HuH-7 (cell line): ENCODE data around the gene THEM5.

Source experiments
- DNase-seq: peaks from one replicate; pipeline ENCODE4 v3.0.0; 2011; ENCODE audit warnings: low spot score

The THEM5 gene

GRCh38 chr1:151839457-151840403, 13.8 kb downstream of the THEM5 start, which contains the start of gene C2CD4D:
TSS of gene C2CD4D (minus strand) at chr1:151839820. CDS start at chr1:151838989, 831 bp downstream.
- DNase-seq, result no peak

DNA sequence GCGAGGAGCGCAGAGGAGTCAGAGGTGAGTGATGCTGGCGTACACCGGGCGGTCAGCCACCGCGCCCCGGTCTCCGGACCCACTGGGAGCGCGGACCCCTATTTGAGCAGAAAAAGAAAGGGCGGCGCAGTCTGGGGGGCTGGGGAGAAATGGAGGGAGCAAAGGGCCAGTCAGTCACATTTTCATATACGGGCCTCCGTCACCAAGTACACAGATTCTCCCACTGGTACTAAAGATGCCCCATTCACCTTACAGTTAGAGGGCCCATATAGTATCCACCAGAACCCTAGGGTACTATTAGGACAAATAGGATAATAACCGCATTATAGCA, 14.5 kb downstream of the THEM5 start:
- DNase-seq, result no peak

DNA sequence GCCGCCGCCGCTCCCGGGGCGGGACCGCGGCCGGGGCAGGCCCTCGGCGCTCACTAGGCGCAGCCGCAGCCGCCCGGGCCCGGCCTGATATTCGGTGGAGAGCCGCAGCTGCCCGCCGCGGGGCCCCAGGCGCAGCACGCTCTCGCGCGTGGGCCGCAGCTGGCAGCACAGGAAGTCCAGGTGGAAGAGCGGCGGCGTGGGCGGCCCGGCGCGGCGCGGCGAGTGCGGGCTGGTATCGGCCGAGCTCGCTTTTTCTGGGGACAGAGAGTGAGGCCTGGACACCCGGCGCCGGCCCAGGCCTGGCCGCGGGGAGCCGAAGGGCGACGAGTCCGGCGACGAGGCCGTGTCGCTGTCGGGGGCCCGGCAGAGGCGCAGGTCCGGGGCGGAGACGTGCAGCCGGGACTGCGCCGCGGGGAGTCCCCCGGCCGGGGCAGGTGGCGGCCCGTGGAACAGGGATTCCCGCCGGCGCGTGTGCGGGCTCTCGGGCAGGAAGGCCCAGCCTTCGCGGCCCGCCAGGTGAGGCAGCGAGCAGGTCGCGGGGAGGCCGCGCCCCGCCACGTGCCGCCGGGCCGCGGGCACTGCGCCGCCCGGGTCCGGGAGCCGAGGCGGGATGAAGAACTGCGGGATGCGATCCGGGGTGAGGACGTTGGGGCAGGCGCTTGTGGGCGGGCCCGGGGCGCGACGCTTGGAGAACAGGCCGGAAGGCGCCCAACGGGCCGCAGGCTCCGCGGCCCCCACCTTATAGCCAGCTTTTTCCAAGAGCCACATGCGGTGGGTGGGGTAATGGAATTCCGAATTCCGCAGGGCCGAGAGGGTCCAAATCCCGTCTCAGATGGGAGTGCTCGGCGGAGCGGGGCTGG, 15.1 kb downstream of the THEM5 start:
- DNase-seq, result no peak

- no peak for DNase-seq
Measured at GRCh38 chr1:151837884-151838221, 15.7 kb downstream of the THEM5 start.

GRCh38 chr1:151837197-151837596, 16.3 kb downstream of the THEM5 start:
- DNase-seq, result no peak

- DNase-seq, result no peak
Measured at GRCh38 chr1:151835596-151835995, 17.9 kb downstream of the THEM5 start.

DNA sequence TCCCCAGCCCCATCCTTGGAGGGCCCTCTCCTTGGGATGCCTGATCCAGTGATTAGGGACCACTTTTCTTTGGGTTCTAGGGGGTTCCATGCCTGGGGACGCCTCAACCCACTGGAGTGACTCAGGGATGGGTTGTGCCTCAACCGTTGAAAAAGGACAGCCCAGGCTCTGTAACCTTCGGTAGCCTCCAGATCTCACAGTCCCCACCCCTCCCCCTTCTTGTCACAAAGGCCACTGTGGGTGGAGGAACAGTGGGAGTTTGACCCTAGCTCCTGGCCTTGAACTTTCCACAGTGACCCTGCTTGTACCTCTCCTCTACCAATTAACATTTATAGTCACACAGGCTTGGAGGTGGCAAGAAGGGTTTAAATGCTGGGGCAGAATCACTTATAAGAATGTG, 19.3 kb downstream of the THEM5 start:
- DNase-seq, result no peak

- no peak for DNase-seq
Measured at GRCh38 chr1:151833172-151833900, 20.2 kb downstream of the THEM5 start.

DNA sequence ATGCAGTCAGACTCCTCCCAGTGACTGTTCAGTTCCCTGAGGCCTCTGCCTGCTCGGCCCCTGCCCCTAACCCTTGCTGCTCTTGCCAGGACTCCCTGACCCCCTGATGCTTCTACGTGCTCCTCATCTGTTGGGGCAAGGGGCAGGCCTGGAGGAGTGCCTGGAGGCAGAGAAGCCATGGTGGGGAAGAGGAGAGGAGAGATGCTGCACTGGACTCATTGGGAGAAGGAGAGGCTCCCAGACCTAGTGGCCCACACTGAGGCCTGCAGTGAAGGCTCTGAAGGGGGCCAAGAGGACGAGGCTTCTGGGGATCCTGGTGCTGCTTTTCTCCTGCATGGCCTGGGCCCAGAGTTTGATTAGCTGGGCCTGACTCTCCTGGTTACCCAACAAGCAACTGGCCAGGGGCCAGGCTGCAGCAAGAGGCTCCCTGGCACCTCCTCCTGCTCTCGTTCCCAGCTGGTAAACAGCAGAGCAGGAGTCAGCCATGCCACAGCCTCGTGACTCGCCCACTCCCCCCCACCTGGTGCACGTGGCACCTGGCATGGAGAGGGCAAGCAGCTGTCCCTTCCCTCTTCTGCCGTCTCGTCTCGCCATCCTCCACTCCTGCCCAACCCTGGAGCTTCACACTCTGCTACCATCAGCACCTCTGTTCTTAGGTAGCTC, 21.1 kb downstream of the THEM5 start:
- no peak for DNase-seq

- DNase-seq, result no peak
Measured at GRCh38 chr1:151831605-151832004, 21.9 kb downstream of the THEM5 start, which contains the start of gene RORC. TSS of gene RORC (minus strand) at chr1:151831802. CDS start at chr1:151831764, 38 bp downstream.

DNA sequence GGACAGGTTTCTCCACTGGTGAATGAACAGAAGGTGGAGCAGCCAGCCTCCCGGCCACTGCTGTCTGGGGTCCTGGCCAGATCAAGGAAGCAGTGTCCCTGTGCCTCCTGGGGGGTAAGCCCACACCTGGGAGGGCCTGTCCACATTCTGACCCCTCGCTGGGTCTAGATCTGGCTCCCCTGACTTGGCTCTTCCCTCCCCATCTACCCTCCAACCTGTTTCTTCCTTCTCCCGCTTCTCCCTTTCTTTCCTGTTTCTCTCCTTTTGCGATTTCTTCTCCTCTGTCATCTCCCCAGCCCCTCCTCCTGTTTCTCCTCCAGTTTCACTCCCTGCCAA, 22.3 kb downstream of the THEM5 start:
- no peak for DNase-seq

GRCh38 chr1:151830055-151830454, 23.5 kb downstream of the THEM5 start:
- DNase-seq, result no peak

DNA sequence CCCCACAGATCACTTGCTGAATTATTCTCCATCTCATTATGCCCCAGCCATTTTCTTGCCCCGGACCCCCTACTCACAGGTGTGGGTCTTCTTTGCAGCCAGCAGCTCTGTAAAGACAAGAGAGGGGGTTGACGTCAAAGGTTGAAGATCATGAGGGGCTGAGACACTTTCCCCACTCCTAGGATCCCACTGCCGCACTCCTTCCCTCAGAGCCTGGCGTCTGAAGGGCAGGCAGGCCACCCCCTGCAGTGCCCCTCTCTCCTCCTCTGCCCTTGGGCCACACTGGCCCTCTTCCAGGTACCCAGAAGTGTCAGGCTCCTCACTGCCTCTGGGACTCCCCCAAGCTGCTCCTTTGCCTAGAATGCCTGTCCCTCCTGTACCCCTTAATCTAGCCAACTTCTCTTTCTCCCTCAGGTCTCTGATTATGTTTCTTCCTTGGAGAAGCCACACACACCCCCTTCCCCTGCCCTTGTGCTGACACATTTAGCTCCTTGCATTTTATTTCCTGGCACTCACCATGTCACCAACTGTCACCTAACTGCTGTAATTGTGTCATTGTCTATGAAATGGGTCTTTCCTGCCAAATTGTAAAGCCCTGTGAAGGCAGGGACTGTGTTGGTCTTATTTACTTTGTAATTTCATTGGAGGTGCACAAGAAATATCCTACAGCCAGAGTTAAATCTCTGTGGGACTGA, 24.0 kb downstream of the THEM5 start:
- no peak for DNase-seq

DNA sequence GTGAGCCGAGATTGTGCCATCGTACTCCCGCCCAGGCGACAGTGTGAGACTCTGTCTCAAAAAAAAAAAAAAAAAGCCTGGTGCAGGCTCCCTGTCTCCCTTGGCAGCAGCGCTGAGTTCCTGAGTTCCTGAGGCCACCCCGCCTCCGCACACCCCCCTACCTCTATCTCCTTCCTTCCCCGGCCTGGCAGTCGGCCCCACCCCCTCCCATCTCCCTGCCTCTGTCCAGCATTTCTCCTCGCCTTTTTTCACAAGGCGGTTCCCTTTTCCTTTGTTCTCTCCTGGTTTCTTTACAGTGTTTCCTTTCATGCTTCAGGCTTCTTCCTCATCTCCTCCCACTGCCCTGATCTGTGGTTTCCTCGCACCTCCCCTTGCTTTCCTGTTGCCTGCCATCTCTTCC, 24.6 kb downstream of the THEM5 start:
- DNase-seq, result no peak

GRCh38 chr1:151827853-151828252, 25.7 kb downstream of the THEM5 start:
- no peak for DNase-seq

DNA sequence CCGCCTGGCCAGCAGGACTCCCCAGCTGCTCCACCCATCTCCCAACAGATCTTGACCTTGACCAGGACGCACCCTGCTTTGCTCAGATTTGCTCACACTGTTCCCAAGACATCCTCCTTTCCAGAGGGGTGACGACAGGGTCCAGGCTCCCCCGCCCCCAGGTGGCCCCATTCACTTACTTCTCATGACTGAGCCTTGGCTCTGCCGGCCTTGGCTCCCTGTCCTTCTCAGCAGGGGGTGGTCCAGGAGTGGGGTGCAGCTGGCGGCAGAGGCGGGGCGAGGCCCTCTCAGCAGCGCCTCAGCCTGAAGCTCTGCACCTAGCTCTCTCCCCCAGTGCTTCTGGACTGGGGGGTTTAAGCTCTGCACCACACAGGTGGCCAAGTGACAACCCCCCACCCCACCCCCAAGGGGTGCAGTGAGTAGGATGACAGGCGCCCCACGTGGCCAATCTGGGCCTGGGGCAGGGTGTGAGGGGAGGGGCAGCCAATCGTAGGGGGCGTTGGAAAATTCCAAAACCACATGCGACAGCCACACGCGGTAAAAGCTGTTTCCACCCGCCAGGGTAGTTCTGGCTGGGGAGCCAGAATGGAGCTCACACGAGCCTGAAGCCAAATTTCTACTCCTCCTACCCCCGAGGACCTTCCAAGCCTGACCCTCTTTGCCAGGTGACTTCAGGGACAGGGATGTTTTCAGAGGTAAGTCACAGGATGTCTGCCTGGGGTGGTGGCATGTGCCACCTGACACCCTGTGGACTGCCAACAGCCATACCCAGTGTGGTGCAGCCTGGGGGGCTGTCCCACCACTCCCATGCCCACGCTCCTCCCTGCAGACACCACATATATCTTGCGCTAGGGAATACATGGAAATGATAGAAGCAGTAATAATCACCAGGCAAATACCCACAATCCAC, 27.5 kb downstream of the THEM5 start:
- DNase-seq, result no peak

DNA sequence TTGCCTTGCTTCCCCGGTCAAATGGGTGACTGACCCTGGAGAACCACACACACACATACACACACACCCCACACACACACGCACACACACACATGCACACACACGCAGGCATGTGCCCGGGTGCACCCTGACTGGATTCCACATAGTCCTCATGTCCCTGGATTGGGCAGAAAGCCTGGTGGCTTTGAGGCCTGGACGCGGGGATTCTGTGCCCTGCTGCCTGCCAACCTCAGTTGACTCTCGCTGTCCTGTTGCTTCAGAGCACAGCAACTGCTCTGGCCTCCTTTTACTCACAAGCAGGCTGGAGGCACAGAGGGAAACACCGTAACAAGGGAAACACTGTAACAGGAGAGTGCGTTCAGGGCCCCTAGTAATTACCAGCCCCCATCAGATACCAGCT, 28.3 kb downstream of the THEM5 start:
- no peak for DNase-seq

GRCh38 chr1:151823175-151823574, 30.3 kb downstream of the THEM5 start:
- DNase-seq, result no peak

DNA sequence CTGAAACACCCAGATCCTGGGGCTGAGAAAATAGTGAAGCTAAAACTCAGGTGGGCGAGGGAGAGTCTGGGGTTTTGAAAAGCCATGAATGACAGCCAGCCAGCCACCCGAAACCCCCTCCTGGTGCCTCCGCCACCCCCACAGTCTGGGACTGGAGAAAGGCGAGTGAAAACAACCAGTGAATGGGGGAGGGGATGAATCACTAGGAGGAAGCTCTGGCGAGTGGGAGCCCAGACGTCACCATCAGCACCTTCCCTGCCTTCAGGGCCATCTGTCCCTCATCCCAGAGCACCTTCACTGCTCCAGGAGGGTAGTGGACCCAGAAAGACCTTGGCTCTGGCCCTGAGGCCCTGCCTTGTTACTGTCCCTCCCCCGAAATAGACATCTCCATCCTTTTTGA, 31.1 kb downstream of the THEM5 start:
- DNase-seq, result no peak

DNA sequence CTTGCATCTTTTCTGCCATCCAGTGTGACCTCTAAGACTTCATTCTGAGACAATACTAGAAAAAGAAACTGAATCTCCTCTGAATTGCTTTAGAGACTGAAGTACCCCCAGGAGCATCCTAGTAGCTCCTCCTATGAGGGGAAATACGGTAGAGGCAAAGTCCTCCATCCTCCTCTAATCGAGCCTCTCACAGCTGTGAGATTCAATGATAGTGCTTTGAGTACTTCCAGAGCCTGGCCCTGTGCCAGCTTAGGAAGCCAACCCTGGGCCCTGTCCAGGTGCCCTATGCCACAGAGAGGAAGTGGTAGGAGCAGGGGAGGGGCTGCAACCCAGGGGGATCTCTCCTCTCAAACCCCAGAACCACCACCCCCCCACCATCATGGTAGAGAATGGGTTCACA, 32.6 kb downstream of the THEM5 start:
- DNase-seq, result no peak
